HCT116 (cell line): ENCODE data around the gene PTPMT1. TPM values are rescaled to one million over a fixed set of nuclear protein-coding genes. Genes with fewer than 3 reads are reported as not detected.

Experiments
- ATAC-seq: fragments of 200-7000 bp; cut with Tn5 transposase; 2 replicates; pipeline ENCODE4 v1.9.1; 2020; ENCODE audit warnings: mild to moderate bottlenecking, moderate library complexity
- BruUV-seq: library from RNA; stranded (reverse); fragments of 400-500 nt; replicated peaks from 2 replicates; lab custom pipeline; 2021; lab: Mats Ljungman, UMichigan
- CTCF ChIA-PET: fragments of 300-600 bp; sonication (Branson Sonifier 250); formaldehyde crosslinking; loops from one replicate; lab custom pipeline; 2021; ENCODE audit warnings: antibody characterized with exemption; lab: Charles Lee
- POLR2A ChIA-PET: fragments of 300-600, 350-600 bp; sonication (Branson Sonifier 250); formaldehyde crosslinking; loops from one replicate; lab custom pipeline; 2021; ENCODE audit warnings: antibody characterized with exemption; lab: Charles Lee
- RAD21 ChIA-PET, 2 experiments: fragments of 300-600 bp; sonication (Branson Sonifier 250); formaldehyde crosslinking; loops; one replicate each; lab custom pipeline; 2023; ENCODE audit warnings: low total read pairs in 2 of 2; ENCODE audit not compliant: uncharacterized antibody in 2 of 2, unreplicated experiment in 2 of 2, low non-redundant PET in 1 of 2; lab: Charles Lee
- DNase-seq: peaks from one replicate; pipeline ENCODE4 v3.0.0-alpha.2; 2010; ENCODE audit warnings: low read depth, low spot score
- H2AFZ ChIP-seq: fragments of 200-600 bp; shearing (Covaris generic), sonication (generic); 2 replicates; pipeline ENCODE4 v1.6.1; 2017; ENCODE audit warnings: low read depth, mixed run types, mixed read lengths, antibody characterized with exemption, low read length; ENCODE audit not compliant: poor library complexity, severe bottlenecking
- H3K27ac ChIP-seq: 2 replicates; pipeline ENCODE4 v1.5.1; 2012; ENCODE audit warnings: low read depth, low read length
- H3K27me3 ChIP-seq: fragments of 200-600 bp; sonication (generic); 2 replicates; pipeline ENCODE4 v1.6.1; 2016; ENCODE audit warnings: mixed run types, low read length, mixed read lengths; ENCODE audit not compliant: insufficient read depth
- H3K36me3 ChIP-seq, 2 experiments: fragments of 200-500 bp in 1 of 2; fragments of 200-600 bp in 1 of 2; sonication (Bioruptor generic) in 1 of 2; sonication (generic) in 1 of 2; 2 replicates each; pipeline versions ENCODE4 v1.5.1 to v1.6.1; 2014 to 2016; ENCODE audit warnings: low read length in 2 of 2, inconsistent platforms in 1 of 2, mixed read lengths in 1 of 2, mixed run types in 1 of 2; ENCODE audit not compliant: insufficient read depth in 2 of 2, control insufficient read depth in 1 of 2
- H3K4me1 ChIP-seq, 2 experiments: fragments of 200-600 bp in 1 of 2; sonication (generic) in 1 of 2; 2 replicates each; pipeline versions ENCODE4 v1.5.1 to v1.6.1; 2012 to 2017; ENCODE audit warnings: low read length in 2 of 2, inconsistent platforms in 1 of 2, mild to moderate bottlenecking in 1 of 2, mixed read lengths in 1 of 2, mixed run types in 1 of 2, moderate library complexity in 1 of 2; ENCODE audit not compliant: insufficient read depth in 2 of 2, control insufficient read depth in 1 of 2
- H3K4me2 ChIP-seq: fragments of 200-600 bp; sonication (generic); 2 replicates; pipeline ENCODE4 v1.6.1; 2017; ENCODE audit warnings: mixed run types, low read length, mixed read lengths
- H3K4me3 ChIP-seq, 2 experiments: fragments of 200-600 bp in 1 of 2; sonication (generic) in 1 of 2; replicated peaks in 1 of 2; 2 replicates each; pipeline ENCODE4 v1.5.1; 2011 to 2016; ENCODE audit warnings: low read length in 2 of 2, control low read depth in 1 of 2, low read depth in 1 of 2, mild to moderate bottlenecking in 1 of 2, mixed read lengths in 1 of 2, mixed run types in 1 of 2
- H3K79me2 ChIP-seq: fragments of 200-600 bp; sonication (generic); 2 replicates; pipeline ENCODE4 v1.6.1; 2017; ENCODE audit warnings: mild to moderate bottlenecking, mixed run types, low read length, moderate library complexity, mixed read lengths; ENCODE audit not compliant: insufficient read depth
- H3K9ac ChIP-seq: fragments of 200-600 bp; sonication (generic); 2 replicates; pipeline ENCODE4 v1.6.1; 2016; ENCODE audit warnings: low read length, mixed read lengths
- H3K9me2 ChIP-seq: fragments of 200-600 bp; sonication (generic), shearing (Covaris generic); 2 replicates; pipeline ENCODE4 v1.6.1; 2017; ENCODE audit warnings: mixed run types, mild to moderate bottlenecking, moderate library complexity; ENCODE audit not compliant: insufficient read depth
- H3K9me3 ChIP-seq, 2 experiments: fragments of 200-500 bp in 1 of 2; fragments of 200-600 bp in 1 of 2; sonication (Bioruptor generic) in 1 of 2; sonication (generic) in 1 of 2; 2 replicates each; pipeline ENCODE4 v1.6.1; 2014 to 2017; ENCODE audit warnings: low read length in 2 of 2, mixed read lengths in 2 of 2, inconsistent platforms in 1 of 2, low read depth in 1 of 2, mild to moderate bottlenecking in 1 of 2, mixed run types in 1 of 2, moderate library complexity in 1 of 2; ENCODE audit not compliant: control insufficient read depth in 1 of 2, insufficient read depth in 1 of 2
- H4K20me1 ChIP-seq: fragments of 200-600 bp; sonication (generic), shearing (Covaris generic); 2 replicates; pipeline ENCODE4 v1.6.1; 2017; ENCODE audit warnings: mixed run types, mild to moderate bottlenecking, moderate library complexity; ENCODE audit not compliant: insufficient read depth
- RAD21 ChIP-seq: IDR thresholded peaks from 2 replicates; pipeline ENCODE4 v1.6.1; 2012; ENCODE audit warnings: low read depth, mild to moderate bottlenecking
- SIN3A ChIP-seq: IDR thresholded peaks from 2 replicates; pipeline ENCODE4 v1.6.1; 2012; ENCODE audit warnings: low read depth
- intact Hi-C: fragments of 100-400 bp; cut with micrococcal nuclease; formaldehyde crosslinking; loops from 2 replicates; pipeline ENCODE4 v1.10.0; 2022
- total RNA-seq: library from RNA; stranded (reverse); gene quantifications from one replicate; pipeline ENCODE4 v1.2.1, GENCODE V29; 2021; ENCODE audit not compliant: unreplicated experiment
- TF ChIP-seq, protein P1 (sequence below): IDR thresholded peaks from 2 replicates; pipeline ENCODE4 v1.6.1; 2012; ENCODE audit warnings: low read depth
- TF ChIP-seq, protein P2 (sequence below), 3 experiments: fragments of 200-600 bp in 1 of 3; sonication (generic) in 1 of 3; IDR thresholded peaks in 2 of 3; conservative IDR thresholded peaks in 1 of 3; 2 replicates each; pipeline ENCODE4 v1.5.1; 2012 to 2017; ENCODE audit warnings: low read depth in 2 of 3, low read length in 2 of 3, antibody characterized with exemption in 1 of 3, borderline replicate concordance in 1 of 3, control low read depth in 1 of 3, mild to moderate bottlenecking in 1 of 3, mixed read lengths in 1 of 3, mixed run types in 1 of 3, moderate library complexity in 1 of 3; ENCODE audit not compliant: insufficient read depth in 1 of 3

PTPMT1 gene
- total RNA-seq, 1 experiment from 2014 or later = 71.6 TPM

DNA sequence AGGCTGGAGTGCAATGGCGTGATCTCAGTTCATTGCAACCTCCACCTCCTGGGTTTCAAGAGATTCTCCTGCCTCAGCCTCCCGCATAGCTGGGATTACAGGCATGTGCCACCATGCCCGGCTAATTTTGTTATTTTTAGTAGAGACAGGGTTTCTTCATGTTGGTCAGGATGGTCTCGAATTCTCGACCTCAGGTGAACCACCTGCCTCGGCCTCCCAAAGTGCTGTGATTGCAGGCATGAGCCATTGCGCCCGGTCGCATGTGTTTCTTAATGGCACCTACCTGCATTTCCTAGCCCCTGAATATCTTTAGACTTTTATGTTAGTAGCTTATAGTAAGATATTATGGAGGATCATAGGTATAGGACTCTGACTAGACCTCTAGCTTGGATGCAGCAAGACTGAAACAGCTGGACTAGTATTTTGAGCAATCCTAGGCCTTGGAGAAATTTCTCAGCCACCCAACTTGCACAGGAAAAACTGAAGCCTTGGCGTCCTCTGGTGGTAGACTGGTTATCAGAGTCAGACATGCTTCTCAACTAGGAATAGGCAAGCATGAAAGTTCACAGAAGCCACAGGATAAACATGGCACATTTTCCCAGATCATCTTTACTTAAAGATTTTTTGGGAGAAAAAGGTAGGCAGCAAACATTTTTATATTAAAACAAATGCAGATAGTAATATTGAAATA, 51.5 kb downstream of the PTPMT1 start:
- TF ChIP-seq SIN3A = no peak
- TF ChIP-seq, protein P1, sequence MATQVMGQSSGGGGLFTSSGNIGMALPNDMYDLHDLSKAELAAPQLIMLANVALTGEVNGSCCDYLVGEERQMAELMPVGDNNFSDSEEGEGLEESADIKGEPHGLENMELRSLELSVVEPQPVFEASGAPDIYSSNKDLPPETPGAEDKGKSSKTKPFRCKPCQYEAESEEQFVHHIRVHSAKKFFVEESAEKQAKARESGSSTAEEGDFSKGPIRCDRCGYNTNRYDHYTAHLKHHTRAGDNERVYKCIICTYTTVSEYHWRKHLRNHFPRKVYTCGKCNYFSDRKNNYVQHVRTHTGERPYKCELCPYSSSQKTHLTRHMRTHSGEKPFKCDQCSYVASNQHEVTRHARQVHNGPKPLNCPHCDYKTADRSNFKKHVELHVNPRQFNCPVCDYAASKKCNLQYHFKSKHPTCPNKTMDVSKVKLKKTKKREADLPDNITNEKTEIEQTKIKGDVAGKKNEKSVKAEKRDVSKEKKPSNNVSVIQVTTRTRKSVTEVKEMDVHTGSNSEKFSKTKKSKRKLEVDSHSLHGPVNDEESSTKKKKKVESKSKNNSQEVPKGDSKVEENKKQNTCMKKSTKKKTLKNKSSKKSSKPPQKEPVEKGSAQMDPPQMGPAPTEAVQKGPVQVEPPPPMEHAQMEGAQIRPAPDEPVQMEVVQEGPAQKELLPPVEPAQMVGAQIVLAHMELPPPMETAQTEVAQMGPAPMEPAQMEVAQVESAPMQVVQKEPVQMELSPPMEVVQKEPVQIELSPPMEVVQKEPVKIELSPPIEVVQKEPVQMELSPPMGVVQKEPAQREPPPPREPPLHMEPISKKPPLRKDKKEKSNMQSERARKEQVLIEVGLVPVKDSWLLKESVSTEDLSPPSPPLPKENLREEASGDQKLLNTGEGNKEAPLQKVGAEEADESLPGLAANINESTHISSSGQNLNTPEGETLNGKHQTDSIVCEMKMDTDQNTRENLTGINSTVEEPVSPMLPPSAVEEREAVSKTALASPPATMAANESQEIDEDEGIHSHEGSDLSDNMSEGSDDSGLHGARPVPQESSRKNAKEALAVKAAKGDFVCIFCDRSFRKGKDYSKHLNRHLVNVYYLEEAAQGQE = no peak
- TF ChIP-seq RAD21 = peak; percentile 78
- TF ChIP-seq, protein P2, sequence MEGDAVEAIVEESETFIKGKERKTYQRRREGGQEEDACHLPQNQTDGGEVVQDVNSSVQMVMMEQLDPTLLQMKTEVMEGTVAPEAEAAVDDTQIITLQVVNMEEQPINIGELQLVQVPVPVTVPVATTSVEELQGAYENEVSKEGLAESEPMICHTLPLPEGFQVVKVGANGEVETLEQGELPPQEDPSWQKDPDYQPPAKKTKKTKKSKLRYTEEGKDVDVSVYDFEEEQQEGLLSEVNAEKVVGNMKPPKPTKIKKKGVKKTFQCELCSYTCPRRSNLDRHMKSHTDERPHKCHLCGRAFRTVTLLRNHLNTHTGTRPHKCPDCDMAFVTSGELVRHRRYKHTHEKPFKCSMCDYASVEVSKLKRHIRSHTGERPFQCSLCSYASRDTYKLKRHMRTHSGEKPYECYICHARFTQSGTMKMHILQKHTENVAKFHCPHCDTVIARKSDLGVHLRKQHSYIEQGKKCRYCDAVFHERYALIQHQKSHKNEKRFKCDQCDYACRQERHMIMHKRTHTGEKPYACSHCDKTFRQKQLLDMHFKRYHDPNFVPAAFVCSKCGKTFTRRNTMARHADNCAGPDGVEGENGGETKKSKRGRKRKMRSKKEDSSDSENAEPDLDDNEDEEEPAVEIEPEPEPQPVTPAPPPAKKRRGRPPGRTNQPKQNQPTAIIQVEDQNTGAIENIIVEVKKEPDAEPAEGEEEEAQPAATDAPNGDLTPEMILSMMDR (IDR thresholded peaks at IDR 0.05 in 2 of 3, conservative IDR thresholded peaks at IDR 0.05 in 1 of 3; ENCODE audit: borderline replicate concordance in 1 of 3, insufficient read depth in 1 of 3, low read depth in 2 of 3, low read length in 2 of 3) = peak; percentile 61 to 69 (median 69); a peak in 5 of 6 replicates
- Histone ChIP-seq H3K79me2 (no peaks in the 10 kb centered on the region), H2AFZ (no peak overlapping the region), H3K4me3 (no peak overlapping the region), H4K20me1 (no peaks in the 10 kb centered on the region; the same call in 1 of the 2 replicates), H3K4me1 (no peaks in the 10 kb centered on the region), H3K36me3 (peaks cover 20 to 24% of the 10 kb centered on the region in 2 experiments), H3K9me2 (no peaks in the 10 kb centered on the region), H3K27me3 (no peaks in the 10 kb centered on the region), H3K4me2 (no peak overlapping the region), H3K27ac (no peak overlapping the region), H3K9ac (no peak overlapping the region), H3K9me3 (no peaks in the 10 kb centered on the region)
- DNase-seq (peak; percentile 21), ATAC-seq (peak; percentile 75)
- no TSS peak for BruUV-seq
- ChIA-PET POLR2A (no interaction called here), RAD21 (interaction anchor here in 1 of 2 experiments (0.5 kb wide), 1 partner anchor 37 kb away, joined by 3 read pairs; no protein-coding TSS in a partner anchor), CTCF (interaction anchor here (1.1 kb wide), 1 partner anchor 243 kb away, joined by 5 read pairs; no protein-coding TSS in a partner anchor)
- intact Hi-C loops = loop anchor here (5.0 to 10.0 kb wide), 2 partner anchors 152 to 245 kb away; no protein-coding TSS in a partner anchor
